HUES64 (cell line): ENCODE measurements around the gene PXDC1.

Experiments
- H3K27ac ChIP-seq: 2 replicates; pipeline ENCODE4 v1.7.0; 2013; ENCODE audit warnings: low read depth, low read length, inconsistent platforms
- H3K27me3 ChIP-seq: 2 replicates; pipeline ENCODE4 v1.6.1; 2013; ENCODE audit warnings: mild to moderate bottlenecking, low read length; ENCODE audit not compliant: insufficient read depth
- H3K36me3 ChIP-seq: 2 replicates; pipeline ENCODE4 v1.6.1; 2013; ENCODE audit warnings: mild to moderate bottlenecking, low read length; ENCODE audit not compliant: insufficient read depth
- H3K4me1 ChIP-seq: 2 replicates; pipeline ENCODE4 v1.6.1; 2013; ENCODE audit warnings: mild to moderate bottlenecking, low read length, moderate library complexity; ENCODE audit not compliant: insufficient read depth
- H3K4me3 ChIP-seq: 2 replicates; pipeline ENCODE4 v1.5.1; 2013; ENCODE audit warnings: mild to moderate bottlenecking, low read length, moderate library complexity
- H3K9ac ChIP-seq: 2 replicates; pipeline ENCODE4 v1.6.1; 2013; ENCODE audit warnings: mild to moderate bottlenecking, low read depth, low read length
- H3K9me3 ChIP-seq: 2 replicates; pipeline ENCODE4 v1.6.1; 2013; ENCODE audit warnings: low read depth, low read length; ENCODE audit not compliant: insufficient read depth
- WGBS: fragments of 150-250, 120-280 bp; methylation state at CpG from one replicate; pipeline ENCODE4 v1.1.7; 2013; ENCODE audit warnings: missing lambda C conversion rate; 5-methylcytosine and 5-hydroxymethylcytosine counted together

Gene PXDC1

DNA sequence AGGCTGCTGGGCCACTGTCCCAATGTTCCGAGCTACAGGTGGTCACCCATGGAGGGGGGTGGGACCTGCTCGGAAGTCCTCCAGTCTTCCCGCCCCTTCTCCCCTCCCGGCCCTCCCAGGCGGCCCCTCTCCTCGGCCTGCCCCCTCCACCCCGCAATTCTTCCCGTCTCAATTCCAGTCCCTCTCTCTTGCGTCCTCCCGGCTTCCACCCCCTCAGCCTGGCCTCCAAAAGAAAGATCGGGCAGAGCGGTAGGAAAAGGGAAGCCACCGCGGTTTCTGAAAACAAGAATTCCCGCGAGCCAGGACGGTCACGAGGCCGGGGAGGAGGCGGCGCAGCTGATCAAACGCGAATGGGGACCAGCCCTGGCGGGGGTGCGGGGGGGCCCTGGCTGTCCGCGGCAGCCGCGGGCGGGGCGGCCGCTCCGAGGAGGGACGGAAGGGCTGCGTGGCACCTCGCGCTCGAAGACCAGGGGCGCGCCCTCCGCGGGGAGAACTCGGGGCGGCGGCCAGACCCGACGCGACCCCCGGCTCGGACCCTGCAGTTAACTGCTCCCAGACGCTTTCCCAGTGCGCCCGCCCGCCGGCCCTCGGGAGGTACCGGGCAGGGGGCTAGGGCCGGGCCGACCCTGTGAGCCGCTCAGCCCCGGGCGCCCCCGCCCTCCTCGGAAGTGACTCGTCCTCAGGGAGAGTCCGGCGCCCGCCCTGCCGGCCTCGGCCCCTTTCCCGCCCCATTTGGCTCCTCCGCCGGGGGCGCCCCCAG is 1.0 kb downstream of the PXDC1 start:
- H3K27me3 ChIP-seq, result peaks cover 66% of the 10 kb centered on the region
- H3K4me1 ChIP-seq, result peaks cover 6% of the 10 kb centered on the region
- H3K36me3 ChIP-seq, result no peaks in the 10 kb centered on the region
- under 1% methylated on average over 74 of the region's 74 CpGs for WGBS
- H3K9me3 ChIP-seq, result no peaks in the 10 kb centered on the region
- H3K9ac ChIP-seq, result no peak overlapping the region
- H3K4me3 ChIP-seq, result peak overlapping the region; percentile 52
- H3K27ac ChIP-seq, result no peak overlapping the region

DNA sequence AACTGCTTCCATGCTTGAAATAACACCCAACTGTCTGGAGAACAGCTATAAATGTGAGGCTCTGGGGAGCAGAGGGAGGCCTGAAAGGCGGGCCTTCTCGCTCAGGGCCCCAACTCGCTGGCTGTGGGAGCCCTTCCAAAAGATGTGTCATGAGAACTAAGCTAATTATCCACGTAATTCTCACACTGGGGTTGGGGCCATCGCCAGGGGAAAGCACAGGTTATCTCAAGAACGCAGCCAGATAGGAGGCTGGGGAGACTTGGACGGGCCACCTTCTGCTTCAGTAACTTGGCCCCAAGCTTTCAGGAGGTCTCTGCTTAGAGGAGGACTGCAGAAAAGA is 1.6 kb downstream of the PXDC1 start:
- Histone ChIP-seq H3K9ac (no peak overlapping the region), H3K4me1 (peaks cover 4% of the 10 kb centered on the region), H3K36me3 (no peaks in the 10 kb centered on the region), H3K9me3 (no peaks in the 10 kb centered on the region), H3K27me3 (peaks cover 60% of the 10 kb centered on the region), H3K27ac (no peak overlapping the region), H3K4me3 (peak overlapping the region; percentile 52)
- WGBS, result 53% methylated on average over 7 of the region's 7 CpGs

DNA sequence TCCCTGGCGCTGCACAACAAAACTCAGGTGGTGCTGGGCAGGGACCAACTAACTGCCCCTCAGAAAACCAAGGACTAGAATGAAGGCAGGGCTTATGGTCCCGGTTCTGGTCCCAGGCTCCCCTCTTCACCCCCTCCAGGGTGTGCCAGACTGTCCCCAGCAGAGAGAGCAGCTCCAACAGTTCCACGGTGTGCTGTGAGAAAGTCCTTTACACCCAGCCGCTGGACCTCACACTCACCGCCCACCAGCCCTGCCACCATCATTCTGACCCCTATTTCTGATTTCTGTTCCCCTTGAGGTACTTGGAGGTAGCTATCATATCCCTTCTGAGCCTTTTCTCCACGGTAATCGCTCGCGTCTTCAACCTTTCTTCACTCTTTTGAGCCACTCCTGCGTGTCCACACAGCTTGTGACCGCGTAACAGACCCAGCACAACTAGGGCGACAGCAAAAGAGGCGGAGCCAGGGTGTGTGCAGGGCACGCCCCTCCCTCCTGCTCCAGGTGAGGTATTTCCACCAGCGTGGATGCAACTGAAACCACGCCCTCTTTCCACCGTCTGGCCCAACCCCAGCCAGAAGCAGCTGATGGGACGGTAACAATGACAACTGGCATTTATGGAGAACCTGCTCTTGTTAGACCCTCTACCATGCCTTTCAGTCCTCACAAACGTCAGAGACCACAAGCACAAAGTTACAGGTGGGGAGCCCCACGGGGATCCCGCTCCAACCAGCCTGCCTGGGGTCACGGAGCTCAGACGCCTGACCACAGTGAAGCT is 2.3 kb downstream of the PXDC1 start:
- no peak overlapping the region for H3K27ac ChIP-seq
- WGBS, result 81% methylated on average over 24 of the region's 24 CpGs
- H3K4me1 ChIP-seq, result peaks cover 4% of the 10 kb centered on the region
- H3K9me3 ChIP-seq, result no peaks in the 10 kb centered on the region
- no peak overlapping the region for H3K9ac ChIP-seq
- no peaks in the 10 kb centered on the region for H3K36me3 ChIP-seq
- no peak overlapping the region for H3K4me3 ChIP-seq
- H3K27me3 ChIP-seq, result peaks cover 54% of the 10 kb centered on the region

DNA sequence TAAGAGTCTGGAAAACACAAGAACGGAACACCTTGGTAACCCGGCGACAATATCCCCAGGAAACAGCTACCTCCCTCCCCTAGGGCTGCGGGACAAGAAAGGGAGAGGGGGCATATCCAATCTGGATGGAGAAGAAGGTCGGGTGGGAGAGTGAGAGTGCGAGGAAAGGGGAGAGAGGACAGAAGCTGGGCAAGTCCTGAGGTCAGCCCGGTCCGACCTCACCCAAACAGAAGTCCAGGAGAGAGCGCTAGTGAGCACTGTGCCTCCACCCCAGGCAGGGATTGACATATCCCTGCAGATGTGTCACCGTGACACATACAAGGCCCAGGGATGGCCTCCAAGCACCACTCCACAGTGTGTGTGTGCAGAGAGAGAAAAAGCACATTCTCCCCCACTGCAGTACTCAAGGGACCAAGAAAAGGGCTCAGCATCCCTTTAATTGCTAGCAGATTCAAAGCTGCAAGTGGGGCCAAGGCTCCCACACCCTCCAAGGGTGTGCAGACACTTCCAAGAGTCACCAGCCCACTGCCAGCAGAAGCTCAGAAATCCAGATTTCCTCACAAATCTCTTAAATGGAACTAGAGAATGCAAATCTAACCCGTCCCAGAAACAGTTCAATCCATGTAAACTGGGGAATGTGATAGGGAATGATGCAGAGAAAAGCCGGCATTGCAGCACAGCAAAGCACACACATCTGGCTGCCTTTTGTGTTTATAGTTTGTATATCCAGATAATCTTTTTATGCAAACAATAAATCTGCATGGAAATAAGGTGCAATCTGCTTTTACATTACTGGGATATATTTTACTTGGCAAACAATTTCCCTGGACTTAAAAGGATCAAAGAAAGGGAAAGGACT is 3.1 kb downstream of the PXDC1 start:
- Histone ChIP-seq H3K4me1 (peaks cover 4% of the 10 kb centered on the region), H3K9ac (no peak overlapping the region), H3K27ac (no peak overlapping the region), H3K36me3 (no peaks in the 10 kb centered on the region), H3K27me3 (peaks cover 46% of the 10 kb centered on the region), H3K4me3 (no peak overlapping the region), H3K9me3 (no peaks in the 10 kb centered on the region)
- WGBS, result 43% methylated on average over 12 of the region's 12 CpGs

DNA sequence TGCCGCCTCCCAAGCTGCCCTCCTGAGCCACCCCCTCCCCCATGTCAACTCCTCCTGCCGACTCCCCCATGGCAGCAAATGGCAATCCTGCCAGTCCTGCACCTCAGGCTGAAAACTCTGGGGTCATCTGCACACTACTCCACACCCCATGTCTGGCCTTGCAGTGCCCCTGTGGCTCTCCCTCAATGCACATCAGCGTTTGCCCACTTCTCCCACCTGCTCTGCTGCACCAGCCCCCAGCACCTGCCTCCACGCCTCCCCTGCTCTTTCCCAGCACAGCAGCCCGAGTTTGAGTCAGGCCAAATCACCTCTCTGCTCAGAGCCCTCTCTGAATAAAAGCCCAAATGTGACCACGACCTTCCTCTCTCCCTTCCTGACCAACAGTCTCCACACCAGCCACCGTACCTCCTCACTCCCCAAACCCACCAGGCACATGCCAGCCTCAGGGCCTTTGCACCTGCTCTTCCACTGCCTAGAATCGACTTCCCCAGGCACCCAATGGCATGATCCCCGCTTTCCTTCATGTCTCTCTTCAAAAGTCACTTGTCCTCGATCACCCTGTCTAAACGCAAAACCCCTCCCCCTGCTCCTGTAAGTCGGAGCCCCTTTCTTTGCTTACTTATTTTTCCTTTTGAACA is 4.3 kb downstream of the PXDC1 start:
- Histone ChIP-seq H3K27ac (no peak overlapping the region), H3K9ac (no peak overlapping the region), H3K4me3 (no peak overlapping the region), H3K36me3 (no peaks in the 10 kb centered on the region), H3K9me3 (no peaks in the 10 kb centered on the region), H3K27me3 (peaks cover 34% of the 10 kb centered on the region), H3K4me1 (peaks cover 13% of the 10 kb centered on the region; the same call in 1 of the 2 replicates)
- WGBS, result 93% methylated on average over 12 of the region's 12 CpGs

DNA sequence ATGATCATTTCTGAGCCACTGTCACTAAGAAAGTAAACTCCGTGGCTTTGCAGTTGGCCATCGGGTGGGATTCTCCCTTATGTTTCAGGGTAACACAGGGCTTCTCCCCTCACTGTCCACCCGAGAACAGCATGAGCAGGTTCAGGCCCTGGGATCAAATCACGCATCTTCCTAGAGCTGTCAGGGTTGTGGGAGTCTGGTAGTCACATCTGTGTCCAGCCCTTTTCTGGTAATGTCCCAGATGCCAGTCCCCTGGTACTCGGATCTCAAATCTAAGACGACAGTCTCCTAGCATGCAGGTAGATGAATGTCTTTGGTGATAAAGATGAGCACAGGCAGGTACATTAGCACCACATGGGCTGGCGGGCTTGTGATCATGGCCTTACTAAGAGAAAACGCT is 4.8 kb downstream of the PXDC1 start:
- no peak overlapping the region for H3K27ac ChIP-seq
- 94% methylated on average over 8 of the region's 8 CpGs for WGBS
- H3K9me3 ChIP-seq, result no peaks in the 10 kb centered on the region
- no peaks in the 10 kb centered on the region for H3K36me3 ChIP-seq
- peaks cover 18% of the 10 kb centered on the region; the same call in 1 of the 2 replicates for H3K4me1 ChIP-seq
- no peak overlapping the region for H3K4me3 ChIP-seq
- no peak overlapping the region for H3K9ac ChIP-seq
- H3K27me3 ChIP-seq, result peaks cover 32% of the 10 kb centered on the region

DNA sequence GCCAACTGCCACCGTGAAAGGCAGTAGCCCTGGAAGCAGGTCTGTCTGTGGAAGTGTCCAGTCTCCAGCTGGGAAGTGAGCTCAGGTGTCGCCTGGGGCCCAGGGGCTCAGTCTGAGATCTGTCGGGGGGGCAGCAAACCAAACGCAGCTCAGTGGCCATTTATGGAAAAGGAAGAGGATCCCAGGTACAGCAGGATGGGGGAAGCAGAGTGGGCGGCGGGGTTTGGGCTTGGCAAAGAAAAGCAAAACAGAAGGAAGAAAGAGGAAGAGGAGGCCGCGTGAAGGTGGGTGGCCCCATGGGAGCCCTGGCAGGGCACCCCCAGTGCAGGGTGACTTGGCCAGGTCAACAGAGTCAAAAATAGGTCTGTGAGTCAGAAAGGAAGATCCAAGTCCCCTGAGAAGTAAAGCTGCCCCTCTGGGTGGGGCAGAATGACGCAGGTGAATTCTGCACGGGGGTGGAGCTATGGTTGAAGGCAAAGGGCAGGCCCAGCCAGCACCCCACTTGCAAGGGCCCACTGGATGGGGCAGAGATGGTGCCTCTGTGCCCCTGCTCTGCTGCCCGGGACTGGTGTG is 5.3 kb downstream of the PXDC1 start:
- 89% methylated on average over 11 of the region's 11 CpGs for WGBS
- H3K4me3 ChIP-seq, result no peak overlapping the region

DNA sequence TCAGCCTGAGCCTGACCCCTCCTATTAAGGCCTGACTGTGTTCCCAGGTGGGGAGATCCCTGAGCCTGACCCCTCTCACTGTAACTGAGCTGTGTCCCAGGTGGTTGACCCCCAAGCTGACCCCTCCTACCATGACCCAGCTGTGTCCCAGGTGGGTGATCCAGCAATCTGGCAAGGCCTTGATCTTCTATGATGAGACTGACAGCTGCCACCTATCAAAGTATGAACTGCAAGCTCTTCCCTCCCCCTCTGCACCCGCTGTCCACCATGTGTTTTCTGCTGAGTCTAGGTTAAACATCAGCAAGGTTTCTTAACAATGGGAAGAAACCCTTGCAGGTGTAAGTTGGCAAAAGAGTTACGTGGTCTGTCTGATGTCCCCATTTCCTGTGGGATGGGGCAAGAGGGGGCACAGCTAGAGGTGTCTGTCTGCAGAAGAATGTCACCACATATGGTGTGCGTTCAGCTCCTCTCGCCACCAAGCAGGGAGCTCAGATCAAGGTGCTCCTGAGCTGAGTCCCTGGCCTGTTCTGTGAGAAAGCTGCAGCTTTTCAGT is 5.9 kb downstream of the PXDC1 start:
- Histone ChIP-seq H3K4me1 (peaks cover 25% of the 10 kb centered on the region; the same call in 1 of the 2 replicates), H3K9ac (no peak overlapping the region), H3K4me3 (no peak overlapping the region), H3K9me3 (no peaks in the 10 kb centered on the region), H3K27me3 (peaks cover 21% of the 10 kb centered on the region), H3K27ac (no peak overlapping the region), H3K36me3 (no peaks in the 10 kb centered on the region)
- 94% methylated on average over 4 of the region's 4 CpGs for WGBS

More for the DNA sequence above, 5.3 kb downstream of the PXDC1 start:
- no peak overlapping the region for H3K9ac ChIP-seq
- H3K27ac ChIP-seq, result no peak overlapping the region
- H3K36me3 ChIP-seq, result no peaks in the 10 kb centered on the region
- H3K4me1 ChIP-seq, result peaks cover 23% of the 10 kb centered on the region; the same call in 1 of the 2 replicates
- H3K9me3 ChIP-seq, result no peaks in the 10 kb centered on the region
- peaks cover 27% of the 10 kb centered on the region for H3K27me3 ChIP-seq

DNA sequence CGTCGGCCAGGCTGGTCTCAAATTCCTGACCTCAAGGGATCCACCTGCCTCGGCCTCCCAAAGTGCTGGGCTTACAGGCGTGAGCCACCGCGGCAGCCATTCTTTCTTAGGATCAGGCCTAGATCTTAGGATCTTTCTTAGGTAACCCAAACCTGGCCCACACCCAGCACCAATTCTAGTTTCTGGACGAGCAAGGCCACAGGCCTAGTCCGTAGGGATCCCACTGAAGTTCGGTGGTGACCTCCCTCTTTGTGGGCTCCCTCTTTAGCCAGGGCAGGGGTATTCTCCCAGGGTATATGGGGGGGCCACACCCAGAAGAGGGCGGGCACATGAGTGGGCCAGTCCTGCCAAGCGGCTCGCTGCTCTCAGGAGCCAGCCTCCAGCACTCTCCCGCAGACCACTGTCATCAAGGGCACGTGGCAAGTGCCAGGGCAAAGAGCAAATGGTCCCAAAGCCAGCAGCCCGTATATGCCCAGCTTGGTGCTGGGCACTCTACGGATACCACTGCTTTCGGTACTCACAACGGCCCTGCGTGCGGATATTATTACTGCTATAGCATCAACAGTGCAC is 6.5 kb downstream of the PXDC1 start:
- H3K9ac ChIP-seq, result no peak overlapping the region
- peaks cover 25% of the 10 kb centered on the region; the same call in 1 of the 2 replicates for H3K4me1 ChIP-seq
- no peak overlapping the region for H3K4me3 ChIP-seq
- WGBS, result 93% methylated on average over 20 of the region's 20 CpGs
- no peak overlapping the region for H3K27ac ChIP-seq
- no peaks in the 10 kb centered on the region for H3K9me3 ChIP-seq
- H3K36me3 ChIP-seq, result no peaks in the 10 kb centered on the region
- H3K27me3 ChIP-seq, result peaks cover 15% of the 10 kb centered on the region
